SU-DHL-6 (cell line): ENCODE data around the gene SMCP.

Source experiments
- H2AFZ ChIP-seq: fragments of 200-600 bp; sonication (generic); 2 replicates; pipeline ENCODE4 v1.6.1; 2014; ENCODE audit warnings: low read depth, mild to moderate bottlenecking, moderate library complexity, mixed read lengths, antibody characterized with exemption, low read length; ENCODE audit not compliant: severe bottlenecking
- H3F3A ChIP-seq: fragments of 200-600 bp; shearing (Covaris generic); 2 replicates; pipeline ENCODE4 v1.6.0; 2016; ENCODE audit warnings: antibody characterized with exemption, mild to moderate bottlenecking; ENCODE audit not compliant: insufficient read depth
- H3K27ac ChIP-seq: fragments of 200-600 bp; sonication (generic); 2 replicates; pipeline ENCODE4 v1.5.1; 2016; ENCODE audit warnings: low read depth, mild to moderate bottlenecking, low read length, moderate library complexity, mixed read lengths
- H3K27me3 ChIP-seq: fragments of 200-600 bp; sonication (generic), shearing (Covaris generic); 2 replicates; pipeline ENCODE4 v1.6.0; 2014; ENCODE audit warnings: mild to moderate bottlenecking, low read length
- H3K36me3 ChIP-seq: fragments of 200-600 bp; sonication (generic); 2 replicates; pipeline ENCODE4 v1.6.1; 2014; ENCODE audit warnings: mild to moderate bottlenecking, low read length, mixed read lengths
- H3K4me2 ChIP-seq: fragments of 300-600, 200-600 bp; shearing (Covaris generic), sonication (generic); 2 replicates; pipeline ENCODE4 v1.6.0; 2014; ENCODE audit warnings: low read length, low read depth, mild to moderate bottlenecking; ENCODE audit not compliant: poor library complexity, severe bottlenecking
- H3K4me3 ChIP-seq: fragments of 200-600 bp; sonication (generic); 2 replicates; pipeline ENCODE4 v1.5.1; 2014; ENCODE audit warnings: antibody characterized with exemption, low read length, mild to moderate bottlenecking, mixed read lengths; ENCODE audit not compliant: insufficient read depth, poor library complexity, severe bottlenecking
- H3K79me2 ChIP-seq: fragments of 200-600 bp; sonication (generic); 2 replicates; pipeline ENCODE4 v1.6.1; 2014; ENCODE audit warnings: mild to moderate bottlenecking, low read length, moderate library complexity; ENCODE audit not compliant: insufficient read depth
- H3K9ac ChIP-seq: fragments of 200-600 bp; sonication (generic); 2 replicates; pipeline ENCODE4 v1.7.0; 2014; ENCODE audit warnings: mild to moderate bottlenecking, low read length
- H3K9me2 ChIP-seq: fragments of 200-600 bp; sonication (generic); replicated peaks from 2 replicates; pipeline ENCODE4 v1.6.1; 2014; ENCODE audit warnings: low read length; ENCODE audit not compliant: insufficient read depth
- H3K9me3 ChIP-seq: fragments of 200-600 bp; sonication (generic); 2 replicates; pipeline ENCODE4 v1.6.1; 2014; ENCODE audit warnings: low read length, mixed read lengths; ENCODE audit not compliant: insufficient read depth
- H4K20me1 ChIP-seq: fragments of 200-600 bp; sonication (generic); 2 replicates; pipeline ENCODE4 v1.6.1; 2014; ENCODE audit warnings: low read depth, mild to moderate bottlenecking, antibody characterized with exemption, low read length, moderate library complexity, mixed read lengths
- EZH2phosphoT487 ChIP-seq: fragments of 200-600 bp; sonication (generic), shearing (Covaris generic); conservative IDR thresholded peaks from 2 replicates; pipeline ENCODE4 v1.6.1; 2018; ENCODE audit warnings: mild to moderate bottlenecking, antibody characterized with exemption, low read length, moderate library complexity, mixed read lengths
- TF ChIP-seq, protein P1 (sequence below): fragments of 200-600 bp; sonication (generic); IDR thresholded peaks from one replicate; pipeline ENCODE4 v1.5.1; 2017; ENCODE audit warnings: antibody characterized with exemption, mild to moderate bottlenecking, low read length, moderate library complexity; ENCODE audit not compliant: insufficient read depth, poor library complexity, severe bottlenecking

Gene SMCP

DNA sequence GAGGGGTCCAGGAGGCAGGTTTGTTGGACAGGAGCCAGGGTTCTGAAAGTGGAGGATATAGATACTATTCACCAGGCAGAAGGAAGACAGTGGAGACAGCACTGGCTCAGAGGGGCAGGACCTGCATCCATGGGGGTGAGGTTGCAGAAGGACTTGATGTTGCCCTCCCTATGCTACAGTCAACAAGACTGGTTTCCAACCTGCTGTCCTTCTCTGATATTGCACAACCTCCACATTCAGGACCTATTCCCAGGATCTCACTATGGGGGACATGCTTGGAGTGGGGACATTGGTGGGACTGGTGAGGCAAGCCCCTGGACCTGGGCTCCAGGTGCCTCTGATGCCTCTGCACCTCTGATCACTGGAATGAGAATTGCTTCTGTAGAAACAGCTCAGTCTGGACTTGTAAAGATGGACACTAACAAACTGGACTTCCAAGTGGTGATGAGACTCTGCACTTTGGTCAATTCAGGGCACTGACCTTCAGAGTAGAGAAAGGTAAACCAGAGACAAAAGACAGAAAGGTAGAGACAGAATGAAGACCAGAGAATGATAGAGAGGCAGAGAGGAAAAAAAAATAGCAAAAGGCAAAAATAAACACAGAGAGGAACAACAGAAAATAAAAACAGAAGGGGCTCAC lies 1.6 kb downstream of the SMCP start:
- H3K27me3 ChIP-seq, result no peaks in the 10 kb centered on the region
- no peaks in the 10 kb centered on the region for H3K36me3 ChIP-seq
- H3K4me2 ChIP-seq, result no peak overlapping the region
- no peak overlapping the region for H3K9ac ChIP-seq
- H3K79me2 ChIP-seq, result no peaks in the 10 kb centered on the region
- H4K20me1 ChIP-seq, result no peaks in the 10 kb centered on the region
- no peak overlapping the region for H3K27ac ChIP-seq
- H2AFZ ChIP-seq, result no peak overlapping the region
- H3F3A ChIP-seq, result no peaks in the 10 kb centered on the region
- H3K9me3 ChIP-seq, result no peaks in the 10 kb centered on the region
- no peaks in the 10 kb centered on the region for H3K9me2 ChIP-seq
- TF ChIP-seq, protein P1, sequence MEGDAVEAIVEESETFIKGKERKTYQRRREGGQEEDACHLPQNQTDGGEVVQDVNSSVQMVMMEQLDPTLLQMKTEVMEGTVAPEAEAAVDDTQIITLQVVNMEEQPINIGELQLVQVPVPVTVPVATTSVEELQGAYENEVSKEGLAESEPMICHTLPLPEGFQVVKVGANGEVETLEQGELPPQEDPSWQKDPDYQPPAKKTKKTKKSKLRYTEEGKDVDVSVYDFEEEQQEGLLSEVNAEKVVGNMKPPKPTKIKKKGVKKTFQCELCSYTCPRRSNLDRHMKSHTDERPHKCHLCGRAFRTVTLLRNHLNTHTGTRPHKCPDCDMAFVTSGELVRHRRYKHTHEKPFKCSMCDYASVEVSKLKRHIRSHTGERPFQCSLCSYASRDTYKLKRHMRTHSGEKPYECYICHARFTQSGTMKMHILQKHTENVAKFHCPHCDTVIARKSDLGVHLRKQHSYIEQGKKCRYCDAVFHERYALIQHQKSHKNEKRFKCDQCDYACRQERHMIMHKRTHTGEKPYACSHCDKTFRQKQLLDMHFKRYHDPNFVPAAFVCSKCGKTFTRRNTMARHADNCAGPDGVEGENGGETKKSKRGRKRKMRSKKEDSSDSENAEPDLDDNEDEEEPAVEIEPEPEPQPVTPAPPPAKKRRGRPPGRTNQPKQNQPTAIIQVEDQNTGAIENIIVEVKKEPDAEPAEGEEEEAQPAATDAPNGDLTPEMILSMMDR, result no peak
- TF ChIP-seq EZH2phosphoT487, result no peak
- no peak overlapping the region for H3K4me3 ChIP-seq

DNA sequence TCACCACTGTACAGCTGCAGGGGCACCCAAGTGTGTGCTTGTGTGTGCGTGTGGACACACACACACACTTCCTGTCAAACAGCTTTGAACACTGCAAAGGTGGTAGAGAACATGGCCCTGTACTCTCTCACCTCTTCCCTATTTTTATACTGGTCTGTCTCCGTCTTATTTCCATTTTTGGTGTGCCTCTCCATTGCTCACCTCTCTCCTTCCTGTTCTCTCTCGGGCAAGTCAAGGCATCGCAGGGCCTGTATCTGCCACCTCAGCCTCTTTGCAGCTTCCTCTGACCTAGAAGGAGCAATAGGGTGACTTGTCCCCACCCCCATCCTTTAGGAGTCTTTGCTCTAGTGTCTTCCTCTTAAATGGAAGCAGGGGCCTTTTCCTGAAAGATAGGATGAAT lies 2.2 kb downstream of the SMCP start:
- no peaks in the 10 kb centered on the region for H3K9me2 ChIP-seq
- H3K79me2 ChIP-seq, result no peaks in the 10 kb centered on the region
- H3F3A ChIP-seq, result no peaks in the 10 kb centered on the region
- TF ChIP-seq EZH2phosphoT487, result no peak
- TF ChIP-seq, protein P1, result no peak
- no peak overlapping the region for H3K4me2 ChIP-seq
- no peak overlapping the region for H2AFZ ChIP-seq
- H3K4me3 ChIP-seq, result no peak overlapping the region
- no peak overlapping the region for H3K9ac ChIP-seq
- H3K36me3 ChIP-seq, result no peaks in the 10 kb centered on the region
- no peak overlapping the region for H3K27ac ChIP-seq
- no peaks in the 10 kb centered on the region for H3K27me3 ChIP-seq
- no peaks in the 10 kb centered on the region for H3K9me3 ChIP-seq
- no peaks in the 10 kb centered on the region for H4K20me1 ChIP-seq

DNA sequence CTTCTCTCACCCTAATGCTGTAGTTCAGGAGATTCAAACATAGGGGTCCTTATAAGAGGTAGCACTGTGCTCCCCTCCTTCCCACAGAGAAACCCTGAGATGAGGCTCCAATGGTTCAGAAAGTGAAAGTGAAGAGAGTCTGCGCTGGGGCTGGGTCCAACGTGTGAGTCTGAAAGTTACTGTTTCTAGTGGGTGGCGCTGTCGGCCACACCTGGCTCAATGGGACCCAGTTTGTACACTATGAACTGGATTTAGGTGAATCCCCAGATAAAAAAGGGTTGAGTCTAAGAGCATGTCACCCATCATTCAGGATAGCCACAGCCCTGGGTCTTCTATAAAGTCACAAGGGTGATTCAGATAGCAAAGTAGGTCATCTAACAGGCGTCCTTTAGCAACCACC lies 2.8 kb downstream of the SMCP start:
- Histone ChIP-seq H2AFZ (no peak overlapping the region), H3K4me2 (no peak overlapping the region), H3K79me2 (no peaks in the 10 kb centered on the region), H3K27ac (no peak overlapping the region), H3K36me3 (no peaks in the 10 kb centered on the region), H3K27me3 (no peaks in the 10 kb centered on the region), H3K4me3 (no peak overlapping the region), H3K9ac (no peak overlapping the region), H3K9me3 (no peaks in the 10 kb centered on the region), H3K9me2 (no peaks in the 10 kb centered on the region), H4K20me1 (no peaks in the 10 kb centered on the region), H3F3A (no peaks in the 10 kb centered on the region)
- TF ChIP-seq, protein P1, result no peak
- TF ChIP-seq EZH2phosphoT487, result no peak
